ENCODE data around the gene P4HA2. TPM values are rescaled to one million over a fixed set of nuclear protein-coding genes. Genes with fewer than 3 reads are reported as not detected.

The P4HA2 gene
- total and polyA plus RNA-seq, 2 of the 13 experiments (the other 11 are each of a cell fraction or from before 2014, with no cell fraction given): 37.7 to 126 TPM

- no peak for TF ChIP-seq BRD4 (CRISPR knock-in tag; IDR thresholded peaks at IDR 0.05)
- TF ChIP-seq CBX1 (IDR thresholded peaks at IDR 0.05; ENCODE audit: low read depth): no peak
Measured at GRCh38 chr5:132256783-132257130, 29.1 kb upstream of the P4HA2 start (continued).

DNA sequence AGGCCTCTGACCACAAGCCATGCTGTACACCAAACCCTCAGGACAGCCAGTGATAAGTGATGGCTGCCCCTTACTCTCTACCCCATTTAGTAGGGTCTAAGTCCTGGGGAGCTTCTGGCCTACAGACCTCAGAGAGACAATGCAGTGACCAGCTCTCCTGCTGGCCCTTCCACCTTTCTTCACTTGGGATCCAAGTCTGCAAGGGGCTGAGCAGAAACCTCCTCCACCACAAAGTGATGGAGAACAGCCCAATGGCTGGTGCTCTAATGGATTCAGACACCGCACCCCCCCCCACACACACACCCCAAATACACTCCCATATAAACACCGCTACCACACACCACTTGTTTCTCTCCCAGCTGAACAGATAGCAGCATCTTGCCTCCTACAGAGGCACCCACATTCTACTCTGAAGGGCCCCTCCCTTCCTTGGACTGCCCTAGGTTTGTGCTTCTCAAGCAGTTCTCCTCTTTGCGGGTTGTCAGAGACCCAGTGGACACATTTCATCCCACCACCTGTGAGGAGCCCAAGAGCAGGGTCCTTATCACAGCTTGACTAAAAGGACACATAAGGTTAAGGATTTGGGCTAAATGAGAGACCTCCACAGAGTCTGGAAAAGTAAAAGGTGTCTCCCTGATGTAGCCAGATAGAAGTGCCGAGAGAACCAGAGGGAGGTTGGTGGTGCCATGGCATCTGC is 28.6 kb upstream of the P4HA2 start:
- POLR2A ChIA-PET: no interaction called here
- intact Hi-C loops (cut with micrococcal nuclease; ENCODE audit: unreplicated experiment): no loop called here
- no peaks in the 10 kb centered on the region for H4K20me1 ChIP-seq (ENCODE audit: insufficient read depth, low read length)
- CTCF ChIA-PET (ENCODE audit: low intra/inter-chr PET ratio, low total read pairs): no interaction called here
- H3K36me3 ChIP-seq (replicated peaks in 1 of 2; ENCODE audit: control insufficient read depth in 1 of 2, insufficient read depth in 2 of 2, low read length in 2 of 2): no peaks in the 10 kb centered on the region
- peaks cover 14% of the 10 kb centered on the region for H3K4me1 ChIP-seq (ENCODE audit: insufficient read depth, low read length)
- DNase-seq (ENCODE audit: low spot score) (no peak), ATAC-seq (no peak), FAIRE-seq (no peak)
- BruUV-seq (replicated peaks): no TSS peak
- no peak overlapping the region for H3K27ac ChIP-seq (ENCODE audit: extremely low read length, insufficient read depth, low read length)
- no peak overlapping the region for H3K4me2 ChIP-seq (ENCODE audit: low read depth, low read length)
- in situ Hi-C loops (cut with HindIII; ENCODE audit: extremely low pct_ligation_motif_present, low pct_unique_long_range_greater_than_20kb): no loop called here
- H3K79me2 ChIP-seq (ENCODE audit: insufficient read depth, low read length): no peaks in the 10 kb centered on the region
- H3K9me3 ChIP-seq (ENCODE audit: low read length): no peaks in the 10 kb centered on the region
- WGBS (ENCODE audit: low lambda C conversion rate): 92% methylated on average over 4 of the region's 4 CpGs
- H3K27me3 ChIP-seq (ENCODE audit: control insufficient read depth in 1 of 2, insufficient read depth in 2 of 2, low read length in 2 of 2): peaks cover 12 to 34% of the 10 kb centered on the region in 2 experiments
- no peak overlapping the region for H3K9ac ChIP-seq (ENCODE audit: insufficient read depth, low read depth, low read length)
- no peak overlapping the region for H2AFZ ChIP-seq (ENCODE audit: low read length)
- no peak overlapping the region for H3K4me3 ChIP-seq (replicated peaks in 1 of 3; ENCODE audit: insufficient read depth in 1 of 3, low read depth in 2 of 3, low read length in 3 of 3)
- TF ChIP-seq ZNF207 (IDR thresholded peaks at IDR 0.05; ENCODE audit: borderline replicate concordance): no peak
- TF ChIP-seq ELF1 (CRISPR knock-in tag; IDR thresholded peaks at IDR 0.05): no peak
- TF ChIP-seq ZNF296 (CRISPR knock-in tag; conservative IDR thresholded peaks at IDR 0.05): no peak
- no peak for TF ChIP-seq ZNF788 (CRISPR knock-in tag; IDR thresholded peaks at IDR 0.05; ENCODE audit: borderline replicate concordance)
- TF ChIP-seq SYNCRIP (IDR thresholded peaks at IDR 0.05; ENCODE audit: insufficient read depth, low read depth, low read length): no peak
- no peak for TF ChIP-seq ZNF318 (CRISPR knock-in tag; IDR thresholded peaks at IDR 0.05)
- no peak for TF ChIP-seq CBX2 (IDR thresholded peaks at IDR 0.05; ENCODE audit: low read depth, low read length)
- TF ChIP-seq CBX2 (CRISPR knock-in tag; IDR thresholded peaks at IDR 0.05; ENCODE audit: low read depth): no peak
- no peak for TF ChIP-seq ZNF350 (CRISPR knock-in tag; IDR thresholded peaks at IDR 0.05; ENCODE audit: borderline replicate concordance, low read depth)
- TF ChIP-seq ZNF616 (CRISPR knock-in tag; IDR thresholded peaks at IDR 0.05; ENCODE audit: low read depth): no peak
- TF ChIP-seq, protein P1, sequence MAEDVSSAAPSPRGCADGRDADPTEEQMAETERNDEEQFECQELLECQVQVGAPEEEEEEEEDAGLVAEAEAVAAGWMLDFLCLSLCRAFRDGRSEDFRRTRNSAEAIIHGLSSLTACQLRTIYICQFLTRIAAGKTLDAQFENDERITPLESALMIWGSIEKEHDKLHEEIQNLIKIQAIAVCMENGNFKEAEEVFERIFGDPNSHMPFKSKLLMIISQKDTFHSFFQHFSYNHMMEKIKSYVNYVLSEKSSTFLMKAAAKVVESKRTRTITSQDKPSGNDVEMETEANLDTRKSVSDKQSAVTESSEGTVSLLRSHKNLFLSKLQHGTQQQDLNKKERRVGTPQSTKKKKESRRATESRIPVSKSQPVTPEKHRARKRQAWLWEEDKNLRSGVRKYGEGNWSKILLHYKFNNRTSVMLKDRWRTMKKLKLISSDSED (CRISPR knock-in tag; IDR thresholded peaks at IDR 0.05): no peak
- TF ChIP-seq MXD1 (CRISPR knock-in tag; IDR thresholded peaks at IDR 0.05): no peak
